AG04450 (cell line): Measurements from ENCODE around the gene KIAA0930. TPM values are rescaled to one million over a fixed set of nuclear protein-coding genes. Genes with fewer than 3 reads are reported as not detected.

Source experiments
- CTCF ChIA-PET: fragments of 300-600, 350-600 bp; formaldehyde crosslinking; extraction: SDS; loops from one replicate; lab custom pipeline; 2022; ENCODE audit warnings: antibody characterized with exemption, inconsistent platforms; lab: Charles Lee
- POLR2A ChIA-PET: fragments of 350-600 bp; formaldehyde crosslinking; extraction: SDS; loops from one replicate; lab custom pipeline; 2021; ENCODE audit warnings: antibody characterized with exemption, inconsistent platforms; lab: Yijun Ruan, JAX
- DNase-seq: peaks from one replicate; pipeline ENCODE4 v3.0.0-alpha.2; 2011; ENCODE audit warnings: low read depth, low spot score
- H3K27ac ChIP-seq: one replicate; pipeline ENCODE4 v1.5.1; 2012; ENCODE audit warnings: low read depth, low read length, control low read depth
- H3K27me3 ChIP-seq: one replicate; pipeline ENCODE4 v1.6.0; 2012; ENCODE audit warnings: low read length; ENCODE audit not compliant: control insufficient read depth, insufficient read depth
- H3K4me3 ChIP-seq: 2 replicates; pipeline ENCODE4 v1.5.1; 2011; ENCODE audit warnings: mild to moderate bottlenecking, low read depth, low read length, control low read depth
- H3K9me3 ChIP-seq: 2 replicates; pipeline ENCODE4 v1.5.1; 2012; ENCODE audit warnings: low read length; ENCODE audit not compliant: control insufficient read depth, insufficient read depth
- polyA plus RNA-seq: library from polyadenylated mRNA; depleted of rRNA; stranded (reverse); fragments of >200 nt; gene quantifications from 2 replicates; pipeline ENCODE4 v1.2.3, GENCODE V29; 2011
- TF ChIP-seq, protein P1 (sequence below): IDR thresholded peaks from 2 replicates; pipeline ENCODE4 v1.5.1; 2011; ENCODE audit warnings: low read depth, low read length, control low read depth, inconsistent platforms

Gene KIAA0930
- polyA plus RNA-seq, 1 experiment = 49.4 TPM

DNA sequence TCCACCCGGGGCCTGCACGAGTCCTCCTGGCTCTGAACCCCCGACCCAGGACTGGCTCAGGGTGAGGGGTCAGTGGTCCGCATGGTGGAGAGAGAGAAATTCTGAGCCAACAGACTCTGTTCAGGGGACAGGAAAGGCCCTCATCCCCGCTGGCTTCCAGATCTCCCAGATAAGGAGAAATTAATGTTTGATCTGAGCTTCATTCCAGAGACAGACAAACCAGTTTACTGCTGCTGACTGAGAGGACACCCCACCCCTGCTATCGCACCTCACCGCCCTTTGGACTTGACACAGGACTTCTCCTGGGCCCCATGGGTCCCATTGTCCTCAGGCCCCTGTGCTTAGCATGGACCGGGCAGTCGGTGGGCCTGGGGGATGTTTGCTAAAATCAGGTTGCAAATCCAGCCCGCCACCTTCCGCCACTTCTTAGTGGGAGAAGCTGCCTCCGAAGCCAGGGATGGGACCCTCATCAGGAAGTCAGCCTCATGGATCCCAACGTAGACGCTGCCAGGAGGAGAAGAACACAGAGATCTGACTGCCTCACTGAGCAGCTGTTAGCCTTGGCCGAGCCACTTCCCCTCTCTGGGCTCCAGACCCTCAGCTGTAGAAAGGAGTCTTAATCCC lies 32.9 kb upstream of the KIAA0930 start:
- no peak for DNase-seq
- TF ChIP-seq, protein P1, sequence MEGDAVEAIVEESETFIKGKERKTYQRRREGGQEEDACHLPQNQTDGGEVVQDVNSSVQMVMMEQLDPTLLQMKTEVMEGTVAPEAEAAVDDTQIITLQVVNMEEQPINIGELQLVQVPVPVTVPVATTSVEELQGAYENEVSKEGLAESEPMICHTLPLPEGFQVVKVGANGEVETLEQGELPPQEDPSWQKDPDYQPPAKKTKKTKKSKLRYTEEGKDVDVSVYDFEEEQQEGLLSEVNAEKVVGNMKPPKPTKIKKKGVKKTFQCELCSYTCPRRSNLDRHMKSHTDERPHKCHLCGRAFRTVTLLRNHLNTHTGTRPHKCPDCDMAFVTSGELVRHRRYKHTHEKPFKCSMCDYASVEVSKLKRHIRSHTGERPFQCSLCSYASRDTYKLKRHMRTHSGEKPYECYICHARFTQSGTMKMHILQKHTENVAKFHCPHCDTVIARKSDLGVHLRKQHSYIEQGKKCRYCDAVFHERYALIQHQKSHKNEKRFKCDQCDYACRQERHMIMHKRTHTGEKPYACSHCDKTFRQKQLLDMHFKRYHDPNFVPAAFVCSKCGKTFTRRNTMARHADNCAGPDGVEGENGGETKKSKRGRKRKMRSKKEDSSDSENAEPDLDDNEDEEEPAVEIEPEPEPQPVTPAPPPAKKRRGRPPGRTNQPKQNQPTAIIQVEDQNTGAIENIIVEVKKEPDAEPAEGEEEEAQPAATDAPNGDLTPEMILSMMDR = no peak
- H3K27me3 ChIP-seq = peaks cover 2% of the 10 kb centered on the region
- CTCF ChIA-PET = no interaction called here
- H3K27ac ChIP-seq = no peak overlapping the region
- H3K4me3 ChIP-seq = no peak overlapping the region
- POLR2A ChIA-PET = no interaction called here
- H3K9me3 ChIP-seq = no peaks in the 10 kb centered on the region

DNA sequence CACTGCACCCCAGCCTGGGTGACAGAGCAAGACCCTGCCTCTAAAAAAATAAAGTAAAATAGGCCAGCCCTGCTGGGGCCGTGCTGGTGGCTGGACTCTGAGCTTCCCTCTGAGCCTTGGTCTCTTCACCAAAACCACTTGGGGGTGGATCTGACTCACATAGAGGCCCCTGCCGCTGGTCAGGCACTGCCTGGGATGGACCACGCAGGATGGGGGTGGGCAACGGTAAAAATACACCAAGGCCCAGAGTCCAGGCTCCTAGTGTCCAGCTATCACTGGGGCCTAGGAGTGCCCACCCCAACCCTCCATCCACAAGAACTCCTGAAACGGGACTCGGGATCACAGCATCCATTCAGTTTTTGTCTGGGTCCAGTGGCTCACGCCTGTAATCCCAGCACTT lies 31.8 kb upstream of the KIAA0930 start:
- POLR2A ChIA-PET = no interaction called here
- DNase-seq = no peak
- H3K4me3 ChIP-seq = no peak overlapping the region
- CTCF ChIA-PET = interaction anchor here (1.0 to 3.6 kb wide), 3 partner anchors 143 to 281 kb away, joined by 3 to 20 read pairs (median 3); no protein-coding TSS in a partner anchor
- no peaks in the 10 kb centered on the region for H3K9me3 ChIP-seq
- TF ChIP-seq, protein P1 = no peak
- no peak overlapping the region for H3K27ac ChIP-seq
- peaks cover 2% of the 10 kb centered on the region for H3K27me3 ChIP-seq

DNA sequence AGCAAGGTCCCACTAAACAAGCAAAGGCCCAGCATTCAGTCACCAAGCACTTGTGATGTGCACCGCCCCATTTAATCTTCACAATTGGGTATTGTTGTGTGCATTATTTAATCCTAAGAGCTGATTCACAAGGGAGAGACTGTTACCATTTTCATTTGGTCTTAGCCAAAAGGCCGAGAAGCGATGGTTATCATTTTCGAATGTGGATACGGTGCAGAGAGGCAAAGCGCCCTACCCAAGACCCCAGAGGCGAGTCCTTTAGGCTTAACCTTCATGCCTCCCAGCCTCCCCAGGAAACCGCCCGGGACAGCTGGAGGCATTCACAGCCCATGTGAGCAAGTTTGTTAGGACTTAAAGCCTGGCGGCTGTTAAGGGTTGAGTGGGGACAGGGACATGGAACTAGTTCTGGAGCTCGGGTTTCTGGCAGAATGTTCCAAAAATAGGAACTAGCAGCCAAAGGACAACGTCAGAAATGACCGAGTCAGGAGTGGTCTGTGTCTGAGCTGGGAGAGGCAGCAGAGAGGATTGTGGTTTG lies 31.0 kb upstream of the KIAA0930 start:
- Histone ChIP-seq H3K4me3 (no peak overlapping the region), H3K27me3 (peaks cover 2% of the 10 kb centered on the region), H3K27ac (no peak overlapping the region), H3K9me3 (no peaks in the 10 kb centered on the region)
- DNase-seq = no peak
- TF ChIP-seq, protein P1 = no peak
- POLR2A ChIA-PET = interaction anchor here (0.6 kb wide), 1 partner anchor 167 kb away, joined by 4 read pairs; no protein-coding TSS in a partner anchor
- CTCF ChIA-PET = interaction anchor here (0.6 to 3.6 kb wide), 4 partner anchors 102 to 281 kb away, joined by 3 to 20 read pairs (median 3); no protein-coding TSS in a partner anchor

DNA sequence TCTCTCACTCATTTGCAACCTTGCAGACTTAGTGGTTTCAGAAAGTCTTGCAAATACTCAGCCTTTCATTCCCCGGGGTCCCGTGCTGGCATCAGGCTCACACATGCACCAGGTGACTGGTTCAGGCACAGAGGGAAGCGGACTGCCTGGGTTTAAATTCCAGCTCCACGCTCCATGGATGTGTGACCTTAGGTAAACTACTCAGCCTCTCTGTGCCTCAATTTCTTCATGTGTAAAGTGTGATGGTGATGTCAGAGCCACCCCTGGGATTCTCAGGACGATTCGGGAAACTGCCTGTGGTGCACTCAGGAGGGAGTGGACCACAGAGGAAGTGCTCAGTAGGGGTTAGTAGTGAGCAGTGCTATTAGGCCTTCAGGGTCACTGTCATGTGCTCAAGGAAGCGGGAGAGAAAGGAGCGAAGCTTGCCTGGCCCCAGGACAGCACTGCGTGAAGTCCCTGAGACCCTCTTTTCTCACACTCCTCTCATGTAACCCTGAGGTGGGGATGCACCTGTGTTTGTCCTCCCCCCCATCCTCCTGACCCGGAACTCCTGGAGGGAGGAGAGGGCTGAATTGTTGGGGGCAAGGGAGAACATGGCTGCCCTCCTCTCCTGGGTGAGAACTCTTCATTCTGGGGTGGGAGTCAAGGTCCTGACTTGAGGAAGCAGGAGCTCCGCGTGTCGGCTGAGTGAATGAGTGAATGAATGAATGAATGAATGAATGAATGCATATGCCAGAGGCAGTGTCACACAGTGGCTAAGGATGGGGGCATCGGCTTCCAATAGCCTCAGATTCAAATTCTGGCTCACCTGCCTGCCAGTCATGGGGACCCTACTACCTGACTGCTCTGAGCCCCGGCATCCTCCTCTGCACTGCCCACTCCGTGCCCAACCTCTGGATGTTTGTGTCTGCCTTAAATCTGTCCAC lies 29.7 kb upstream of the KIAA0930 start:
- TF ChIP-seq, protein P1 = no peak
- ChIA-PET CTCF (interaction anchor here (3.6 kb wide), 1 partner anchor 283 kb away, joined by 20 read pairs; no protein-coding TSS in a partner anchor), POLR2A (no interaction called here)
- Histone ChIP-seq H3K27me3 (peaks cover 2% of the 10 kb centered on the region), H3K4me3 (no peak overlapping the region), H3K27ac (no peak overlapping the region), H3K9me3 (no peaks in the 10 kb centered on the region)
- no peak for DNase-seq
